Esophagus muscularis mucosa (tissue), 4 donors: ENCODE data around the gene ARID1B. TPM values are rescaled to one million over a fixed set of nuclear protein-coding genes. Genes with fewer than 3 reads are reported as not detected.

ENCODE experiments used
- DNase-seq: peaks from one replicate; pipeline ENCODE4 v3.0.0-alpha.2; 2017; ENCODE audit errors: extremely low spot score
- H3K27ac ChIP-seq, 4 donors: fragments of 200-600 bp; sonication (generic); replicated peaks in 1 of 4; 1 replicate in 3 of 4; 2 replicates in 1 of 4; pipeline ENCODE4 v1.5.1; 2016 to 2019; ENCODE audit warnings: mild to moderate bottlenecking in 1 of 4
- H3K27me3 ChIP-seq, 4 donors: fragments of 200-600 bp; sonication (generic); one replicate each; pipeline versions ENCODE4 v1.5.1 to v1.6.0; 2016 to 2019
- H3K36me3 ChIP-seq, 4 donors: fragments of 200-600 bp; sonication (generic); one replicate each; pipeline ENCODE4 v1.5.1; 2016 to 2019
- H3K4me1 ChIP-seq, 4 donors: fragments of 200-600 bp; sonication (generic); one replicate each; pipeline ENCODE4 v1.5.1; 2016 to 2019
- H3K4me3 ChIP-seq, 4 donors: fragments of 200-600 bp; sonication (generic); 1 replicate in 2 of 4; 2 replicates in 2 of 4; pipeline ENCODE4 v1.5.1; 2016 to 2019; ENCODE audit warnings: mild to moderate bottlenecking in 4 of 4, moderate library complexity in 1 of 4
- H3K9me3 ChIP-seq, 4 donors: fragments of 200-600 bp; sonication (generic); 1 replicate in 3 of 4; 2 replicates in 1 of 4; pipeline ENCODE4 v1.5.1; 2016 to 2019
- CTCF ChIP-seq, 3 experiments: fragments of 200-600 bp in 2 of 3; fragments of 450-650 bp in 1 of 3; sonication (generic) in 2 of 3; IDR thresholded peaks; one replicate each; pipeline ENCODE4 v1.5.1; 2017 to 2019; ENCODE audit warnings: antibody characterized with exemption in 3 of 3, mild to moderate bottlenecking in 2 of 3, moderate library complexity in 1 of 3
- EP300 ChIP-seq: sonication (generic); formaldehyde crosslinking; IDR thresholded peaks from one replicate; pipeline ENCODE4 v1.6.1; 2017; ENCODE audit warnings: antibody characterized with exemption
- POLR2A ChIP-seq: fragments of 450-650 bp; IDR thresholded peaks from one replicate; pipeline ENCODE4 v1.6.1; 2017; ENCODE audit warnings: antibody characterized with exemption, moderate library complexity, mild to moderate bottlenecking, low read depth
- POLR2AphosphoS5 ChIP-seq, 2 donors: sonication (generic); formaldehyde crosslinking; IDR thresholded peaks; one replicate each; pipeline ENCODE4 v1.6.1; 2017; ENCODE audit warnings: antibody characterized with exemption in 2 of 2
- WGBS: methylation state at CpG from one replicate; pipeline ENCODE4 v1.1.5; 2018; 5-methylcytosine and 5-hydroxymethylcytosine counted together
- intact Hi-C: fragments of 100-400 bp; cut with DNase I; formaldehyde crosslinking; loops from one replicate; pipeline ENCODE4 v1.15.1; 2023
- total RNA-seq, 4 donors: library from RNA; depleted of rRNA; stranded (reverse); fragments of >200 nt; gene quantifications; one replicate each; pipeline versions ENCODE4 v1.1.0 to v1.2.1, GENCODE V29; 2016

The ARID1B gene
- total RNA-seq, 4 donors from 2014 or later = 55.0 to 87.2 (median 72.7) TPM

- peak; percentile 80 for DNase-seq
- Histone ChIP-seq H3K9me3 (no peaks in the 10 kb centered on the region), H3K4me3 (no peak overlapping the region), H3K36me3 (no peaks in the 10 kb centered on the region), H3K4me1 (peaks cover 46 to 63% (median 53%) of the 10 kb centered on the region in 4 donors), H3K27me3 (no peaks in the 10 kb centered on the region), H3K27ac (no peak overlapping the region)
- intact Hi-C loops = no loop called here
- 83% methylated on average over 3 of the region's 3 CpGs for WGBS
- TF ChIP-seq EP300 = no peak
- TF ChIP-seq POLR2A = no peak
- TF ChIP-seq CTCF (IDR thresholded peaks at IDR 0.05) = no peak
- no peak for TF ChIP-seq POLR2AphosphoS5 (IDR thresholded peaks at IDR 0.05)
These were observed 91.2 kb downstream of the ARID1B start for GRCh38 chr6:156868385-156868784.

- Histone ChIP-seq H3K36me3 (peaks cover 0 to 3% (median 0%) of the 10 kb centered on the region in 4 donors), H3K27me3 (no peaks in the 10 kb centered on the region), H3K4me1 (peaks cover 46 to 60% (median 58%) of the 10 kb centered on the region in 4 donors), H3K27ac (no peak overlapping the region), H3K9me3 (no peaks in the 10 kb centered on the region), H3K4me3 (no peak overlapping the region)
- 73% methylated on average over 13 of the region's 13 CpGs for WGBS
- TF ChIP-seq CTCF (IDR thresholded peaks at IDR 0.05) = no peak
- TF ChIP-seq POLR2A = no peak
- TF ChIP-seq POLR2AphosphoS5 (IDR thresholded peaks at IDR 0.05) = no peak
- TF ChIP-seq EP300 = no peak
- DNase-seq = no peak
- intact Hi-C loops = no loop called here
These were observed 92.8 kb downstream of the ARID1B start for GRCh38 chr6:156869980-156870398.

GRCh38 chr6:156870924-156871539 is 93.9 kb downstream of the ARID1B start:
- peaks cover 44 to 65% (median 56%) of the 10 kb centered on the region in 4 donors for H3K4me1 ChIP-seq
- DNase-seq = no peak
- H3K27me3 ChIP-seq = no peaks in the 10 kb centered on the region
- WGBS = 73% methylated on average over 5 of the region's 5 CpGs
- no peak overlapping the region for H3K4me3 ChIP-seq
- intact Hi-C loops = no loop called here
- H3K36me3 ChIP-seq = peaks cover 0 to 3% (median 0%) of the 10 kb centered on the region in 4 donors
- no peaks in the 10 kb centered on the region for H3K9me3 ChIP-seq
- TF ChIP-seq CTCF (IDR thresholded peaks at IDR 0.05) (no peak), POLR2A (no peak), POLR2AphosphoS5 (IDR thresholded peaks at IDR 0.05) (no peak), EP300 (no peak)
- H3K27ac ChIP-seq = no peak overlapping the region

- H3K4me1 ChIP-seq = peaks cover 44 to 68% (median 57%) of the 10 kb centered on the region in 4 donors
- no peaks in the 10 kb centered on the region for H3K9me3 ChIP-seq
- 88% methylated on average over 8 of the region's 8 CpGs for WGBS
- intact Hi-C loops = no loop called here
- TF ChIP-seq POLR2AphosphoS5 (IDR thresholded peaks at IDR 0.05) = no peak
- no peak for TF ChIP-seq POLR2A
- no peak for TF ChIP-seq CTCF (IDR thresholded peaks at IDR 0.05)
- TF ChIP-seq EP300 = no peak
- H3K36me3 ChIP-seq = peaks cover 0 to 3% (median 0%) of the 10 kb centered on the region in 4 donors
- no peak overlapping the region for H3K27ac ChIP-seq
- H3K4me3 ChIP-seq = no peak overlapping the region
- no peak for DNase-seq
- no peaks in the 10 kb centered on the region for H3K27me3 ChIP-seq
These were observed 95.7 kb downstream of the ARID1B start for GRCh38 chr6:156872903-156873302.
